Osteoblast (primary cell): ENCODE measurements around the gene MBOAT7. TPM values are rescaled to one million over a fixed set of nuclear protein-coding genes. Genes with fewer than 3 reads are reported as not detected.

ENCODE experiments used
- DNase-seq: peaks from one replicate; pipeline ENCODE4 v3.0.0; 2011; ENCODE audit warnings: low spot score, mixed read lengths; ENCODE audit not compliant: insufficient read length; ENCODE audit errors: missing footprints
- H2AFZ ChIP-seq: 2 replicates; pipeline ENCODE4 v1.6.0; 2011; ENCODE audit warnings: mild to moderate bottlenecking, low read length
- H3K27ac ChIP-seq: 2 replicates; pipeline ENCODE4 v1.5.1; 2011; ENCODE audit warnings: mild to moderate bottlenecking, low read depth, low read length, moderate library complexity
- H3K27me3 ChIP-seq: 2 replicates; pipeline ENCODE4 v1.6.0; 2012; ENCODE audit warnings: mild to moderate bottlenecking, control low read depth, inconsistent platforms, low read length, moderate library complexity; ENCODE audit not compliant: insufficient read depth
- H3K36me3 ChIP-seq: 2 replicates; pipeline ENCODE4 v1.5.1; 2011; ENCODE audit warnings: mild to moderate bottlenecking, low read length, control low read depth, moderate library complexity; ENCODE audit not compliant: insufficient read depth
- H3K4me1 ChIP-seq: 2 replicates; pipeline ENCODE4 v1.5.1; 2011; ENCODE audit warnings: mild to moderate bottlenecking, low read length, control low read depth, moderate library complexity; ENCODE audit not compliant: insufficient read depth
- H3K4me2 ChIP-seq: 2 replicates; pipeline ENCODE4 v1.6.0; 2011; ENCODE audit warnings: mild to moderate bottlenecking, low read length; ENCODE audit not compliant: insufficient read depth
- H3K4me3 ChIP-seq: fragments of 200-600 bp; sonication (generic); 3 replicates; pipeline ENCODE4 v1.5.1; 2012; ENCODE audit warnings: mild to moderate bottlenecking, low read length, inconsistent platforms; ENCODE audit not compliant: insufficient read depth
- H3K79me2 ChIP-seq: 2 replicates; pipeline ENCODE4 v1.6.0; 2012; ENCODE audit warnings: mild to moderate bottlenecking, low read length, control low read depth, inconsistent platforms; ENCODE audit not compliant: insufficient read depth
- H3K9me3 ChIP-seq: 2 replicates; pipeline ENCODE4 v1.5.1; 2011; ENCODE audit warnings: low read depth, low read length, control low read depth
- H4K20me1 ChIP-seq: 2 replicates; pipeline ENCODE4 v1.6.0; 2012; ENCODE audit warnings: mild to moderate bottlenecking, low read length, control low read depth; ENCODE audit not compliant: insufficient read depth
- CTCF ChIP-seq: IDR thresholded peaks from 2 replicates; pipeline ENCODE4 v1.5.1; 2011; ENCODE audit warnings: mild to moderate bottlenecking, low read depth, low read length, moderate library complexity; ENCODE audit errors: extremely low read depth
- total RNA-seq: library from RNA; depleted of rRNA; stranded (reverse); fragments of >200 nt; gene quantifications from 2 replicates; pipeline ENCODE4 v1.2.3, GENCODE V29; 2012

MBOAT7 gene
- total RNA-seq, 1 donor = 26.1 TPM

GRCh38 chr19:54169149-54169740 is 20.1 kb downstream of the MBOAT7 start:
- Histone ChIP-seq H3K9me3 (no peaks in the 10 kb centered on the region), H3K27me3 (peaks cover 2% of the 10 kb centered on the region)

GRCh38 chr19:54168174-54168917 is 21.0 kb downstream of the MBOAT7 start:
- no peak overlapping the region for H3K4me3 ChIP-seq
- TF ChIP-seq CTCF = peak; percentile 80
- H4K20me1 ChIP-seq = no peaks in the 10 kb centered on the region
- no peak overlapping the region for H2AFZ ChIP-seq
- H3K36me3 ChIP-seq = no peaks in the 10 kb centered on the region
- H3K9me3 ChIP-seq = no peaks in the 10 kb centered on the region
- peaks cover 6% of the 10 kb centered on the region for H3K27me3 ChIP-seq
- no peak overlapping the region for H3K4me2 ChIP-seq
- peaks cover 2% of the 10 kb centered on the region for H3K4me1 ChIP-seq
- no peaks in the 10 kb centered on the region for H3K79me2 ChIP-seq
- DNase-seq = peak; percentile 99
- no peak overlapping the region for H3K27ac ChIP-seq

More at GRCh38 chr19:54169149-54169740, 20.1 kb downstream of the MBOAT7 start:
- no peaks in the 10 kb centered on the region for H3K36me3 ChIP-seq
- H2AFZ ChIP-seq = no peak overlapping the region
- no peaks in the 10 kb centered on the region for H4K20me1 ChIP-seq
- H3K79me2 ChIP-seq = no peaks in the 10 kb centered on the region
- no peak for DNase-seq
- no peak overlapping the region for H3K27ac ChIP-seq
- H3K4me1 ChIP-seq = peaks cover 2% of the 10 kb centered on the region
- H3K4me3 ChIP-seq = no peak overlapping the region
- no peak overlapping the region for H3K4me2 ChIP-seq
- no peak for TF ChIP-seq CTCF

- no peak overlapping the region for H2AFZ ChIP-seq
- peaks cover 8% of the 10 kb centered on the region for H3K4me1 ChIP-seq
- H3K4me2 ChIP-seq = no peak overlapping the region
- H3K4me3 ChIP-seq = no peak overlapping the region
- no peaks in the 10 kb centered on the region for H3K9me3 ChIP-seq
- H3K27me3 ChIP-seq = peaks cover 6% of the 10 kb centered on the region
- H3K36me3 ChIP-seq = no peaks in the 10 kb centered on the region
- DNase-seq = no peak
- no peaks in the 10 kb centered on the region for H3K79me2 ChIP-seq
- H4K20me1 ChIP-seq = no peaks in the 10 kb centered on the region
- no peak for TF ChIP-seq CTCF
- H3K27ac ChIP-seq = no peak overlapping the region
Observed at GRCh38 chr19:54165222-54165621, 24.2 kb downstream of the MBOAT7 start.

GRCh38 chr19:54164369-54165068 is 24.9 kb downstream of the MBOAT7 start:
- H3K9me3 ChIP-seq = no peaks in the 10 kb centered on the region
- no peak for TF ChIP-seq CTCF
- no peak for DNase-seq
- H3K4me3 ChIP-seq = no peak overlapping the region
- H3K79me2 ChIP-seq = no peaks in the 10 kb centered on the region
- no peak overlapping the region for H3K27ac ChIP-seq
- peaks cover 6% of the 10 kb centered on the region for H3K27me3 ChIP-seq
- H4K20me1 ChIP-seq = no peaks in the 10 kb centered on the region
- no peaks in the 10 kb centered on the region for H3K36me3 ChIP-seq
- peaks cover 10% of the 10 kb centered on the region for H3K4me1 ChIP-seq
- H3K4me2 ChIP-seq = no peak overlapping the region
- no peak overlapping the region for H2AFZ ChIP-seq
